GM12878 (cell line): ENCODE measurements around the gene SH2D3A. TPM values are rescaled to one million over a fixed set of nuclear protein-coding genes. Genes with fewer than 3 reads are reported as not detected.

Source experiments
- ATAC-seq: fragments of 200-7000 bp; cut with Tn5 transposase; 3 replicates; pipeline ENCODE4 v1.9.1; 2020; ENCODE audit warnings: mild to moderate bottlenecking, moderate library complexity
- BruUV-seq: library from RNA; stranded (reverse); fragments of 400-500 nt; replicated peaks from 2 replicates; lab custom pipeline; 2021; lab: Mats Ljungman, UMichigan
- CTCF ChIA-PET: fragments of 300-600 bp; sonication (Branson Sonifier 250); formaldehyde crosslinking; extraction: SDS; loops from one replicate; lab custom pipeline; 2021; ENCODE audit warnings: inconsistent platforms; lab: Yijun Ruan, JAX
- POLR2A ChIA-PET: fragments of 350-600 bp; formaldehyde crosslinking; extraction: SDS; loops from one replicate; lab custom pipeline; 2021; ENCODE audit warnings: inconsistent platforms; lab: Charles Lee
- RAD21 ChIA-PET: fragments of 300-600 bp; sonication (Branson Sonifier 250); formaldehyde crosslinking; loops from one replicate; lab custom pipeline; 2023; ENCODE audit warnings: antibody characterized with exemption; ENCODE audit not compliant: unreplicated experiment; lab: Charles Lee
- SMC1A ChIA-PET: fragments of 300-600 bp; sonication (Branson Sonifier 250); formaldehyde crosslinking; loops from one replicate; lab custom pipeline; 2023; ENCODE audit not compliant: unreplicated experiment, uncharacterized antibody; lab: Charles Lee
- DNase-seq: peaks from one replicate; pipeline ENCODE4 v3.0.0-alpha.2; 2011; ENCODE audit warnings: low read depth, low spot score
- FAIRE-seq: peaks from 3 replicates; lab custom pipeline; 2011; peaks lifted over from hg19 to GRCh38; lab: Jason Lieb, UNC
- H2AFZ ChIP-seq: 2 replicates; pipeline ENCODE4 v1.6.0; 2011; ENCODE audit warnings: low read depth, low read length, control low read depth; ENCODE audit not compliant: control insufficient read depth
- H3K27ac ChIP-seq: 2 replicates; pipeline ENCODE4 v1.5.1; 2011; ENCODE audit warnings: control low read depth; ENCODE audit not compliant: control insufficient read depth, insufficient read depth
- H3K27me3 ChIP-seq, 2 experiments: replicated peaks in 1 of 2; 2 replicates each; pipeline versions ENCODE4 v1.6.0 to v1.6.1; 2011; ENCODE audit warnings: low read length in 1 of 2; ENCODE audit not compliant: control insufficient read depth in 2 of 2, insufficient read depth in 2 of 2
- H3K36me3 ChIP-seq, 2 experiments: 2 replicates each; pipeline ENCODE4 v1.5.1; 2011; ENCODE audit warnings: low read length in 1 of 2; ENCODE audit not compliant: control insufficient read depth in 2 of 2, insufficient read depth in 2 of 2
- H3K4me1 ChIP-seq: 2 replicates; pipeline ENCODE4 v1.6.1; 2011; ENCODE audit warnings: mild to moderate bottlenecking, low read length, moderate library complexity, mixed read lengths; ENCODE audit not compliant: control insufficient read depth, insufficient read depth
- H3K4me2 ChIP-seq: 2 replicates; pipeline ENCODE4 v1.6.0; 2011; ENCODE audit warnings: control low read depth; ENCODE audit not compliant: control insufficient read depth, insufficient read depth
- H3K4me3 ChIP-seq: fragments of 200-600 bp; sonication (generic); 2 replicates; pipeline ENCODE4 v1.5.1; 2016
- H3K79me2 ChIP-seq: 2 replicates; pipeline ENCODE4 v1.6.0; 2011; ENCODE audit warnings: low read length; ENCODE audit not compliant: control insufficient read depth, insufficient read depth
- H3K9ac ChIP-seq: 2 replicates; pipeline ENCODE4 v1.8.0; 2011; ENCODE audit warnings: low read length, control low read depth, mixed read lengths; ENCODE audit not compliant: control insufficient read depth, insufficient read depth
- H3K9me3 ChIP-seq: replicated peaks from 3 replicates; pipeline ENCODE4 v1.5.1; 2011; ENCODE audit warnings: mild to moderate bottlenecking, low read length; ENCODE audit not compliant: control insufficient read depth, insufficient read depth
- H4K20me1 ChIP-seq: 2 replicates; pipeline ENCODE4 v1.6.0; 2011; ENCODE audit not compliant: control insufficient read depth, insufficient read depth
- BCL11A ChIP-seq: IDR thresholded peaks from 2 replicates; pipeline ENCODE4 v1.6.1; 2011; ENCODE audit warnings: low read depth, low read length
- NFIC ChIP-seq: IDR thresholded peaks from 2 replicates; pipeline ENCODE4 v1.6.1; 2012; ENCODE audit warnings: low read depth, mild to moderate bottlenecking, inconsistent platforms, low read length, moderate library complexity
- NFYA ChIP-seq: IDR thresholded peaks from 2 replicates; pipeline ENCODE4 v1.6.1; 2011; ENCODE audit warnings: low read depth, mild to moderate bottlenecking, low read length, improper control_type of control experiment, borderline replicate concordance
- PBX3 ChIP-seq: IDR thresholded peaks from 2 replicates; pipeline ENCODE4 v1.6.1; 2011; ENCODE audit warnings: mild to moderate bottlenecking, low read depth, low read length, moderate library complexity; ENCODE audit not compliant: insufficient replicate concordance
- PML ChIP-seq: IDR thresholded peaks from 2 replicates; pipeline ENCODE4 v1.6.1; 2012; ENCODE audit warnings: low read length, inconsistent platforms
- POLR2A ChIP-seq: IDR thresholded peaks from 2 replicates; pipeline ENCODE4 v1.6.1; 2011; ENCODE audit warnings: low read depth, mild to moderate bottlenecking, low read length
- RAD51 ChIP-seq: fragments of 450-650 bp; IDR thresholded peaks from 2 replicates; pipeline ENCODE4 v1.6.1; 2016; ENCODE audit warnings: moderate library complexity, mild to moderate bottlenecking, inconsistent platforms
- RCOR1 ChIP-seq: conservative IDR thresholded peaks from 2 replicates; pipeline ENCODE4 v1.6.1; 2012; ENCODE audit warnings: low read depth, low read length, improper control_type of control experiment
- REST ChIP-seq: IDR thresholded peaks from 2 replicates; pipeline ENCODE4 v1.6.1; 2012; ENCODE audit warnings: mild to moderate bottlenecking, low read depth, low read length
- SMARCA5 ChIP-seq: fragments of 450-650 bp; IDR thresholded peaks from 2 replicates; pipeline ENCODE4 v1.6.1; 2017; ENCODE audit warnings: mild to moderate bottlenecking
- ZBTB4 ChIP-seq: fragments of 450-650 bp; formaldehyde crosslinking; IDR thresholded peaks from 2 replicates; pipeline ENCODE4 v1.4.0; 2022; ENCODE audit warnings: mild to moderate bottlenecking, moderate library complexity
- WGBS: methylation state at CpG from one replicate; pipeline ENCODE4 v1.1.6; 2016; ENCODE audit warnings: low lambda C conversion rate; ENCODE audit not compliant: insufficient replicate concordance, insufficient coverage; ENCODE audit errors: missing lambda C conversion rate; 5-methylcytosine and 5-hydroxymethylcytosine counted together
- in situ Hi-C: fragments of 300-500 bp; cut with MboI; formaldehyde crosslinking; loops from 9 replicates; pipeline ENCODE4 v1.14.3; 2018; ENCODE audit warnings: mixed read lengths
- intact Hi-C: fragments of 100-400 bp; cut with micrococcal nuclease; formaldehyde crosslinking; loops from one replicate; pipeline ENCODE4 v1.14.2; 2022; ENCODE audit not compliant: unreplicated experiment
- polyA plus RNA-seq, 11 experiments: library from polyadenylated mRNA; depleted of rRNA in 4 of 11; unstranded in 6 of 11; stranded (reverse) in 5 of 11; fragments of >200 nt; fragmentation: Nextera tagmentation in 4 of 11; fragmentation: Illumina TruSeq in 1 of 11; extraction: Ambion mirVana in 4 of 11; extraction: Trizol in 1 of 11; gene quantifications; 1 replicate in 1 of 11; 2 replicates in 10 of 11; pipeline versions ENCODE4 v1.2.1 to v1.2.3, GENCODE V29; 2011 to 2016; ENCODE audit warnings: inconsistent platforms in 2 of 11, missing spikeins in 2 of 11, low read depth in 1 of 11
- total RNA-seq, 4 experiments: library from RNA; depleted of rRNA in 3 of 4; stranded (reverse); fragments of >200 nt in 3 of 4; fragmentation: Illumina TruSeq in 1 of 4; extraction: Trizol in 1 of 4; gene quantifications; 2 replicates each; pipeline versions ENCODE4 v1.2.1 to v1.2.3, GENCODE V29; 2013 to 2021

SH2D3A gene
- total and polyA plus RNA-seq, 10 of the 15 experiments (the other 5 are each of a cell fraction or from before 2014, with no cell fraction given), result 0.77 to 24.4 (median 9.5) TPM

- TF ChIP-seq ZBTB4 (CRISPR knock-in tag) (no peak), RCOR1 (no peak)
These were observed 29.1 kb downstream of the SH2D3A start (continued) for GRCh38 chr19:6737873-6738786.

- CTCF ChIA-PET, result interaction anchor here (0.6 to 5.5 kb wide), 28 partner anchors 8 to 612 kb away, joined by 3 to 104 read pairs (median 7); partner anchors contain the start of genes C3, SH2D3A and VAV1
- intact Hi-C loops (loop anchor here (2.0 kb wide), 3 partner anchors 63 to 147 kb away; partner anchors contain the start of genes CD70 and TNFSF14), in situ Hi-C loops (loop anchor here (5.0 kb wide), 2 partner anchors 125 to 220 kb away; no protein-coding TSS in a partner anchor)
- SMC1A ChIA-PET, result interaction anchor here (0.6 to 4.0 kb wide), 19 partner anchors 9 to 279 kb away, joined by 3 to 55 read pairs (median 8); partner anchors contain the start of genes TNFSF14 and VAV1
- whole genome bisulfite sequencing, result under 1% methylated on average over 50 of the region's 55 CpGs
- H4K20me1 ChIP-seq, result no peaks in the 10 kb centered on the region
- peaks cover 41% of the 10 kb centered on the region for H3K79me2 ChIP-seq
- peak within 1 kb of the TSS; percentile 96 for H3K9ac ChIP-seq
- POLR2A ChIA-PET, result interaction anchor here (0.5 to 4.0 kb wide), 15 partner anchors 9 to 457 kb away, joined by 3 to 25 read pairs (median 4); partner anchors contain the start of genes C3, SH2D3A, TNFSF14 and VAV1
- H3K36me3 ChIP-seq, result no peaks in the 10 kb centered on the region; a peak in 2 of 4 replicates
- H2AFZ ChIP-seq, result peak within 1 kb of the TSS; percentile 90
- H3K4me3 ChIP-seq, result peak within 1 kb of the TSS; percentile 100
- peaks cover 30% of the 10 kb centered on the region for H3K4me1 ChIP-seq
- H3K27ac ChIP-seq, result peak within 1 kb of the TSS; percentile 92
- no peaks in the 10 kb centered on the region for H3K27me3 ChIP-seq
- FAIRE-seq, result peak; percentile 100
- RAD21 ChIA-PET, result interaction anchor here (0.5 to 5.1 kb wide), 28 partner anchors 9 to 278 kb away, joined by 3 to 76 read pairs (median 6); partner anchors contain the start of genes DENND1C, SLC25A23, TNFSF14 and VAV1
- peak within 1 kb of the TSS; percentile 100 for H3K4me2 ChIP-seq
- peak; percentile 82 for ATAC-seq
- peak; percentile 100 for DNase-seq
- no peaks in the 10 kb centered on the region for H3K9me3 ChIP-seq
- BruUV-seq, result no TSS peak
- TF ChIP-seq RAD51, result no peak
- peak; percentile 100 for TF ChIP-seq PBX3
- peak; percentile 87 for TF ChIP-seq NFYA
- no peak for TF ChIP-seq REST
- TF ChIP-seq SMARCA5, result 0 out of 2 replicates have a peak, but pooled peaks have one; percentile 12
- peak; percentile 64; the same call in 1 of the 2 replicates for TF ChIP-seq NFIC
- no peak for TF ChIP-seq BCL11A
- TF ChIP-seq PML, result 0 out of 2 replicates have a peak, but pooled peaks have one; percentile 20
- TF ChIP-seq POLR2A, result peak; percentile 66
These were observed 29.9 kb downstream of the SH2D3A start, which contains the start of gene GPR108 for GRCh38 chr19:6737284-6737872. Gene GPR108, minus strand, starts transcription at chr19:6737580. Its CDS starts 4 bp downstream, at chr19:6737576.
